Right kidney (tissue), 1 donor: ENCODE results near the gene SPATA2.
A peak's percentile ranks its signal among the peaks of the same experiment; 100 is the strongest.

ENCODE experiments used
- DNase-seq: peaks from one replicate; pipeline ENCODE4 v3.0.0-alpha.2; 2016

SPATA2 gene

DNA sequence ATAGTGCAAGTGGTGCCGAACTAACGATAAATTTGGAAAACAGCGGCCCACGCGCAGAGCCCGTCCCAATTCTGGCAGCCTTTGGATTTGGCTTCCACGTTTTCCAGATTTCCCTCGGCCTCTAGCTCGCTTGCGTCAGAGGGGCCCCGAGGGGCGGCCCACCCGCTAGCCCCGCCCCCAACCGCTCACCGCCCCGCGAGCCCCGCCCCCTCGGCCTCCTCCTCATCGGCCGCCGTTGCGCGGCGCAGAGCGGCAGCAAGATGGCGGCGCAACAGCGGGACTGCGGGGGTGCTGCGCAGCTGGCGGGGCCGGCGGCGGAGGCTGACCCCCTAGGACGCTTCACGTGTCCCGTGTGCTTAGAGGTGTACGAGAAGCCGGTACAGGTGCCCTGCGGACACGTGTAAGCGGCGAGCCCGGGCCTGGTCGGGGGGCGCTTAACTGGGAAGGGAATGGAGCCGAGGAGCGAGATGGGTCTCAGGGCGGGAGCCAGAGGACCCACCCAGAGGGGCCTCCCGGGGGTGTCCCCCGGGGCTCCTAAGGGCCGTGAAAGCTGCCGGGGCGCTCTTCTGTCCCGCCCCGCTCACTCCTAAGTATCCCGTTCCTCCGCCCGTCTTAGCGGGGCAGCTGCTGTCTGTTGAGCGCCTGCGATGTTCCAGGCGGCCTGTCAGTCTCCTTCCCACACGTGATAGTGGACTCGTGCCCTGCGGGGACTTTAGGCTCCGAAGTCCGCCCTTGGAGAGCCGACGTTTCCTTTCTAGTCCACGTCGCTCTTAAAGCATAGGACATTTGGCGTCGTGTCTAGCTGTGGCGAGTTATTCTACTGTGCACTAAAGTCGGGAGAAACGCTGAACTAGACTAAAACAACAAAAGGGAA, 21.1 kb upstream of the SPATA2 start, which contains the start of gene RNF114:
Gene RNF114, plus strand, starts transcription at position 245 of the 874 bp plus-strand sequence. Its CDS starts 16 bp downstream, at position 261.
- DNase-seq = peak; percentile 91

DNA sequence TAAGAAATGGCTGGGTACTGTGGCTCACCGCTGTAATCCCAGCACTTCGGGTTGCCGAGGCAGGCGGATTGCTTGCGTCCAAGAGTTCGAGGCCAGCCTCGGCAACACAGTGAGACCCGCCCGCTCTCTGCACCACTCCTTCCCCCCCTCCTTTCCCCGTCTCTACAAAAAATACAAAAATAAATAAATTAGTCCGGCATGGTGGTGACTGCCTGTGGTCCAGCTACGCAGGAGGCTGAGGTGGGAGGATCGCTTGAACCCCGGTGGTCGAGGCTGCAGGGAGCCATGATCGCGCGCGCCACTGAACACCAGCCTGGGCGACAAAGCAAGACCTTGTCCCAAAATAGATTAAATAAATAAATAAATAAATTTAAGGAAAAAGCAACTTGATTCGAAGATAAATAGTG, 20.4 kb upstream of the SPATA2 start:
- no peak for DNase-seq

DNA sequence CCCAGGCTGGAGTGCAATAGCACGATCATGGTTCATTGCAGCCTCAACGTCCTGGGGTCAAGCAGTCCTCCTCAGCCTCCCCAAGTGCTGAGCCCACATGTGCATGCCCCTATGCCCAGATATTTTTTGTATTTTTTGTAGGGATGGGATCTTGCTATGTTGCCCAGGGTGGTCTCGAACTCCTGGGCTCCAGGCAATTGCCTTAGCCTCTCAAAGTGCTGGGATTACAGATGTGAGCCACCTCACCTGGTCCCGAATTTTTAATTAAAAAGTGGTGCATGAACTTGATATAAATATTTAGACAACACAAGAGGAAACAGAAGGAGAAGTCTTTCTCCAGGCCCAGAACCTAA, 13.8 kb upstream of the SPATA2 start:
- DNase-seq = no peak

DNA sequence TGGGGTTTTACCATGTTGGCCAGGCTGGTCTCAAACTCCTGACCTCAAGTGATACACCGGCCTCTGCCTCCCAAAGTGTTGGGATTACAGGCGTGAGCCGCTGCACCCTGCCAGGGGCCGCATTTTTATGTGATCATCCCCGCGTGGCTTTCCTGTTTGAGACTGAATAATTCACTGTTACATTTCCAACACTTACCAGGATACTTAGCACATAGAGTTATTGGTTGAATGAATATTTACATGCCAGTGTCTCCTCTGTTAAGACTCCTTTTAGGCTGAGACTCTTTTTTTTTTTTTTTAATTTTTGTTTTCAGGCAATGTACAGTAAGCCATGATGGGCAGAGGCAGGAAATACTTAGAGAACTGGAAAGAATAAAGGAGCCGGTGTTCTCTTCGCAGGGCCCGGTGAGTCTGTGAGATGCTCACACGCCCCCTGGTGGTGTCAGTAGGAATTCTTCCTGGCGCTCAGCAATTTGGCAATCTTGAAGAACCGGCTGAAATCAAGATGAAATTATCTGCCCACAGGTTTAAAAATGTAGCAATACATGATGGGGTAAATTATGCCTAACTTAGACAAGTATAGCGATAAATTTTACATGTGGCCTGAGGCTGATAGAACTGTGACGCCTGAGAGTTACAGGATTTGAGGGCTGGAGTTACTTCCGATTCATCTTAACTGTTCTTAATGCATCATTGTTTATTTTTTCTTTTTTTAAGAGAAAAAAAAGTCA, 13.2 kb upstream of the SPATA2 start:
- DNase-seq = peak; percentile 67

DNA sequence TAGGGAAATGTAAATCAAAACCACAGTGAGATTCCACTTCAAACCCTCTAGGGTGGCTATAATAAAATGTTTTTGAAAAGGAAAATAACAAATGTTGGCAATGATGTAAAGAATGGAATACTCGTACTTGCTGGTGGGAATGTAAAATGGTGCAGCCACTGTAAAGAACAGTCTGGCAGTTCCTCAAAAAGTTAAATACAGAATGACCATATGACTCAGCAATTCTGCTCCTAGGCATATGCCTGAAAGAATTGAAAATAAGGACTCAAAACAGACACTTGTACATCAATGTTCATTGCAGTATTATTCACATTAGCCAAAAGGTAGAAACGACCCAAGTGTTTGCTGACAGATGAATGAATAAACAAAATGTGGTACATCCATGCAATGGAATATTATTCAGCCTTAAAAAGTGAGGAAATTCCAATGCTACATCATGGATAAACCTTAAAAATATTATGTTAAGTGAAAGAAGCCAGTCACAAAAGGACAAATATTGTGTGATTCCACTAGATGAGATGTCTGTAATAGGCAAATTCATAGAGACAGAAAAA, 10.6 kb upstream of the SPATA2 start:
- no peak for DNase-seq

DNA sequence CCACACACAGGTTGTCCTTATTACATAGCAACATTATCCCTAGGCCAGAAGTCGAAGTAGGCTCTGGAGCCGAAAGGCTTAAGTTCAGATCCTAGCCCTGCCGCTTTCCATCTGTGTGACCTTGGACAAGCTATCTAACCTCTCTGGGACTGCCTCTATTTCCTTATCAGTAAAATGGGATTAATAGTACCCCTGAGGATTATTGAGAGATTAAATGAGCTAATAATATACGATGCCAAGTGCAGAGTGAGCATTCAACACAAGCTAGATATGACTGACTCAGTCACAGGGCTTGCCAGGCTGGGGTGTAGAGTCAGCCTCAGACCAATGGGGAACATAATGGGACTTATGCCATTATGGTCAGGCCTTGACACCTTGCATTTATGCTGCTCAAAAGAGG, 8.9 kb upstream of the SPATA2 start:
- no peak for DNase-seq

DNA sequence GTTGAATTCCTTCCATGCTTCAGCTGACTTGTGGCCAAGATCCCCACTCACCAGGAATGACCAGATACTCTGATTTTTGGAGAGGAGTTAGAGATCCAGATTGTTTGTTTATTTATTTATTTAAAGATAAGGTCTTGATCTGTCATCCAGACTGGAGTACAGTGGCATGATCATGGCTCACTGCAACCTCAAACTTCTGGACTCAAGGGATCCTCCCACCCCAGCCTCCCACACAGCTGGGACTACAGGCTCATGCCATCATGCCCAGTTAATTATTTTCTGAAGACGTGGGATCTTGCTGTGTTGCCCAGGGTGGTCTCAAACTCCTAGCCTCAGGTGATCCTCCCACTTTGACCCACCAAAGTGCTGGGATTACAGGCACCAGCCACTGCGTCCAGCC, 4.1 kb upstream of the SPATA2 start:
- DNase-seq = no peak

DNA sequence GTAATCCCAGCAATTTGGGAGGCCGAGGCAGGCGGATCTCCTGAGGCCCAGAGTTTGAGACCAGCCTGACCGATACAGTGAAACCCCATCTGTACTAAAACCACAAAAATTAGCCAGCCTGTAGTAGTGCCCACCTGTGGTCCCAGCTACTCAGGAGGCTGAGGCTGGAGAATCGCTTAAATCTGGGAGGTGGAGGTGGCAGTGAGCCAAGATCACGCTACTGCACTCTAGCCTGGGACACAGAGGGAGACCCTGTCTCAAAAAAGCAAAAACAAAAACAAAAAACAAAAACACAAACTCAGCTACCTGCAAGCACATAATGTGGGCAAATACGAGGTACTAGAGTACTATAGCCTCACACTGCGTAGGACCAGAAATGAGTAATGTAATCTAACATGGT, 3.7 kb upstream of the SPATA2 start:
- DNase-seq = no peak

DNA sequence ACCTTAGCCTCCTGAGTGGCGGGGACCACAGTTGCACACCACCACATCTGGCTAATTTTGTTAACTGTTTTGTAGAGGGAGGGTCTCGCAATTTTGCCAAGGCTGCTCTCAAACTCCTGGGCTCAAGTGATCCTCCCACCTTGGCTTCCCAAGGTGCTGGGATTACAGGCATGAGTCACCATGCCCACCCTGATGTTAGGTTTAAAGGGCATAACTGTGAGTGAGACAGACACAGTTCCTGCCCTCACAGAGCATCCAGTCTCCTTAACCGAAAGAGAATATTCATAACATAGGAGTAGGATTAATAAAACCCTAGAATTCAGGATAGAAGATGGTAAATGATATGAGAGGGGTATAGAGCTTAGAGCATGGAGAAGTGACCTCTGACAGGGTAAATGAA, 3.1 kb upstream of the SPATA2 start:
- DNase-seq = no peak

DNA sequence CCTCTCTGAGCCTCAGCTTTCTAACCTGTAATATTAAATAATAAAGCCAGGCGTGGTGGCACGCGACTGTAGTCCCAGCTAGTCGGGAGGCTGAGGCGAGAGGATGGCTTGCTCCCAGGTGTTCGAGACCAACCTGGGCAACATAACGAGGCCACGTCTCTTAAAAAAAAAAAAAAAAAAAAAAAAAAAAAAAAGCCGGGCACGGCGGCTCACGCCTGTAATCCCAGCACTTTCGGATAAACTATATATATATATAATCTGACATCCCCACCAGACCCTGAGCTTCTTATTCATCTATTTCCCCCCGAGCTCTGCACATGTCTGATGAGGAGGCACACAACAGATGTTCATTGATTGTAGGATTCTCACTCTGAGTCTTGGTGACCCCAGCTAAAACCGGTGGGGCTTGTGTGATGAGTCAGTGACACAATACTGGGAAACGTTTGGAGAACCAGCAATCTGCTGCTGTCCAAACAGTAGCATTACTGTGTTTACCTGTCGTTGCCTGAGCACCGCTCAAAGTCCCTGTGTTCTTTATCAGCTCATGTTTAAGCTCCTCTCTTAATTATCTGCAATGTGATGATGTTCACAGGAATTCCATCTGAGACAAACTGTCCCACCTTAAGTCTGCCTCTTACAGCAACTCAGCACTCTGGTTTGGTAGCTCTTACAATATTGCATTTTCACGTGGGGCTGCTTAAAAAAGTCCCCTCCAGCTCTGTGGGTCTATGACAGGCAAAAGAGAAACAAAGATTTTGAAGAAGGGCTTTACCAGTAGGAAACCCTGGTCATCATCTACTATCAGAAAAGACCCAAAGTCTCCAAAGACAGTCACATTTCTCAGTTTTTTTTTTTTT, 1.0 kb upstream of the SPATA2 start:
- peak; percentile 58 for DNase-seq

DNA sequence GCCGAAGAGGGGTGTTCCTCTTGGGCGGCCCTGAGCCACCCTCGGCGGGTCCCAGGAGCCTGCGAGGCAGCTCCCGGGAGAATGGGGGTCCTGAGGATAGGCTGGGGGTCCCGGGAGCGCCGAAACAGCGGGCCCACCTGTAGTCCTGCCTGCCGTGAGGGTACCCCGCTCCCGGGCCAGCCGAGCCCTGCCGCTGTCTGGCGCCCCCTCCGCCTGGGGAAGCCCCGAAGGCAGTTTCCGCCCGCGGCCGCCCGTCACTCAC, 280 bp downstream of the SPATA2 start:
- no peak for DNase-seq

DNA sequence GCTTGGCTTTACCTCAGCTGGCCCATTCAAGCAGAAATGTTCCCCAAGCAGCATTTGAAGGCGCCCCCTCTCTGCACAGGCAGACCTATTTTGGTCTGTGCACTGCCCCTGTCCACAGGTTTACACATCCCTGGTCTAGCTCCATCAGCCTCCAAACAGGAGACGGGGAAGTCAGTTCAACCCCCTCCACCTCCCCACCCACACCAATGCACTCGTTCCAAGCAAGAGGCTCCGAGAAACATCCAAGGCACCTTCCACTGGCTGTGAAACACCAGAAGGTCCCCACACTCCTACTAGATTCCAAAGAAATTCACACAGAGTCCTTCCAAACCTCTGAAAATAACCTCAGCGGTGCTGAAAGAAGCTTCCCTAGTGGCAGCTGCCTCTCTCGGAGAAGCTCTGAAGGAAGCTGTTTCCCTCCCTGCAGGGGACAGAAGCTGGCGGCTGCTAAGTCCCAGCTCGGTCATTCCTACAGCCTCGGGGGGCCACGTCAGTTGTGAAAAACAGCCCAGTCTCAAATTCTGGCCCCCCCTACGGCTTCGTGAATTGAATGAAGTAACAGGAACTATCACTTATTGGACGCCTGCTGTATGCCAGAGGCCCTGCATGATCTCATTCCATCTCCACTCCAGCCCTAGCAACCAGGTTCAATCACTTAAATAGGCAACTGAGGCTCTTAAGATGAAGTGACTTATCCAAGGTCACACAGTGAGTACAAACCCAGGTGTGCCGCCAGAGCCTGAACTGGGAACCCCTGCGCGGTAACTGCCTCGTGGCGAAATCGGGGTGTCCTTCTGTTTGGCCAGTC, 815 bp downstream of the SPATA2 start:
- no peak for DNase-seq

DNA sequence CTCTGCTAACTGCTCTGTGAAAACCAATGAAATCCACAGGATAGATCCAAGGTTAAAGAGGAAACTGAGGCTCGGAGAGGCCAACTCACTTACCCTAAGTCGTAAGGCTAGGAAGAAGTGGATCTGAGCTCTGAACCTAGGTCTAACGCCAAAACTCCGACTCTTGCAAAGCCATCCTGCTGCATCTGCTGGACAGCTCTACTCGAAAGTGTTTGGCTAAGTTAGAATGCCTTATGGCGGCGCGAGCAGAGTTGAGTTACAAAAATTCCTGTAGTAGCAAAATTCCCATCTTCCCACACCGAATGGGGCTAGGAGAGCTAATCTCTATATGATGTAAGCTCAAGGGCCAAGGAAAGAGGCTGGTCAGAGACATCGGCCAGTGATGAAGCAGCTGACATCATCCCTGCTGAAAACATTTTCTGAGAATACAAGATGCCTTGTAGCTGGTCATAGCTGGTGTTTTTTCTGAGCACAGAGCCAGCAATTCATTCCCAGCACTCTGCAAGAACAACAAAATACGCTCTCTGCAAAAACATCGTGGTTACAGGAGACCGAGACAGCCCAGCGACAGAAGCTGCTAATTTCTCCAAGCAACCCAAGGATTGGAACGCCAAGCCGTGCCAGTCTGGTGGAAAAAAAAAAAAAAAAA, 1.8 kb downstream of the SPATA2 start:
- no peak for DNase-seq

DNA sequence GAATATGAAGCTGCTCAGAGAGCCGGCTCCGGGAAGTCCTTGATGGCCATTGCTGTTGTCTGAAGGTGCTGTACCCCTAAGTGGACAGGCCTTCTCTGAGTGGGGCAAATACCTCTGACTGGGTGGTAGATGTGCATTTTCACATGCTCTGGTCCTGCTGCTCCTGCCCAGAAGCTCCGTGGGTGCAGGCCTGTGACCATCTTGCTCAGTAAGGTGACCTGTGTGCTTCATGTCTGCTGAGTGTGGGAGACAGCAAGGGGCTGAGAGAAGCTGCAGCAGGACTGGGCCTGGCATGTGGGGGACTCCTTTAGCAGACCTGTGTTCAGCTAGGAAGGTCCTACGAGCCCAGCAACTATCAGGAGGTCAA, 5.0 kb downstream of the SPATA2 start:
- DNase-seq = no peak

DNA sequence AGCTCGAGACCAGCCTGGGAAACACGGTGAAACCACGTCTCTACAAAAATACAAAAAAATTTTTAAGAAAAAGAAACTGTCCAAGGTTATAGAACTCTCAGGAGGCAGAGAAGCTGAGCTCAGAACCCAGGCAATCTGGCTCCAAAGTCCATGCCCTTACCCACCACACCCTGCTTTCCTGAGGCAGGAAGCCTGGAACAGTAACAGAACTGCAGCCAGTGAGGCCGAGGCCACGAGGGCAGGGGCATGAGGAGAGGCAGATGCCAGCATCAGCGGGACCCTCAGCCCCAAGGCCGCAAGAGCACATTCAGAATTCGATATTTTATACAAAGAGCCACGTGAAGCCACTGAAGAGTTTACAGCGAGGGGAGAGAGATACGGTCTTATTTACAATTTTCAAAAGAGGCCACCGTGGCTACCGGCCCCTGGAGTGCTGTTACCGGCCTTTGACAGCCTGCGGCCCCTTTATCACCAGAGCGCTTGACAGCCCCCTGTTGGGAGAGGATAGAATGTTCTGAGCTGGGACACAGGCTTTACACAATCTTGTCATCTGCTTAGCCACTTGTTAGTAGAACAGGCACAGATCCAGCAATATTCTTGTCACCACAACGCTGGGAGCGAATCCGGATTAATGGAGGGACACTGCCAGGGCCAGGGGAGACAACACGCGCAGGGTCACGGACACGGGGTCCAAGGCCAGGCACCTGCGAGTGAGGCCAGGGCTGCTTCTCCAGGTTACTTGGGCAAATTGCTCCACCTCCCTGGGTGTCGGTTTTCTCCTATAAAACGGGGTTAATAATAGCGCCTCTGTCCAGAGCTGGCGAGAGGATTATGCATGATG, 5.6 kb downstream of the SPATA2 start:
- DNase-seq = no peak

DNA sequence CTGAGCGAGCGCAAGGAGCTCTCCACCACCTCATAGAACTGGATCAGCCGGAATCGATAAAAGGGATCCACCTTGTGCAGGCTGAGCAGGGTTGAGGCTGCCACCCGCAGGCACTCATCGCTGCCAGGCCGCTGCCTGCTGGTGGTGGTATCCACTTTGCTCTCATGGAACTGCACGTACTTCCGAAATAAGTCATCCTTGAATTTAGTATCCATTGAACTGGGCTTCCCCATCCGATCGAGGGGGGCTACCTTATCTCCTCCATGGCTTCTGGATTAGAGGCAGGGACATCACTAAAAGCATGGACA, 7.1 kb downstream of the SPATA2 start:
- no peak for DNase-seq

DNA sequence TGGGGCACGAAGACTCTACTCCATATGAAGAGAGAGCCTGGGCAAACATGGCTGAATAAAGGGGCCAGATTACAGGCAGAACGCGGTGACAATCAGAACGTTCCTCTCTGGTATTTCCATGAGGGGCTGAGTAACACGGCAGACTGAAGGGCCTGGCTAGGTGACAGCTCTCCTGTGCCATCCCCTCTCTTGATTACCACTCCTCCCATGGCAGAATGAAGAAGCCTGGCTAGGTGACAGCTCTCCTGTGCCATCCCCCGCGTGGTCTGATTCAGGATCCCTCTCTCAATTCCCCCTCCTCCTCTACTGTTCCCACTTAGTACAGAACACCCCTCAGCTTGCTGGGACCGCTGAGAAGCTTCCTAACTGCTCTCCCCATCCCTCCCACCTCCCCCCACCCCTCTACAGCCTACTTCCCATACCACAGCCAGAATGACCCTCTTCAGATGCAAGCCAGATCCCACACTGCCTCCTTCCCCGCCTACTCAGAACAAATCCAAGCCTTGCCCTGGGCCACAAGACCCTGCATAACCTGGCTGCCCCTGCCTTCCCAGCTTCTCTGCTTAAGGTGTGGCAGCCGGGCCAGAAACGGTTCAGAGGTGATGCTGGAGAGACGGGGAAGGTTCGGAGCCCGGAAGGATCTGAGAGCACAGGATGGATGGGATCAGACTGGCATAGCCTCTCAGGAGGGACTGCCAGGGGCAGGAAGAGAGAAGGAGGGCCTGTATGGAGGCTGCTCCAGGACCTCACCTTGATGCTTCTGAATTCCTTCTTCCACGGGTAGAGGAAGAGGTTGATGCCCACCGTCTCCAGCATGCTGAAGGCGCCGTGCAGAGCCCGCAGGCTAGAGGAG, 7.7 kb downstream of the SPATA2 start:
- no peak for DNase-seq

DNA sequence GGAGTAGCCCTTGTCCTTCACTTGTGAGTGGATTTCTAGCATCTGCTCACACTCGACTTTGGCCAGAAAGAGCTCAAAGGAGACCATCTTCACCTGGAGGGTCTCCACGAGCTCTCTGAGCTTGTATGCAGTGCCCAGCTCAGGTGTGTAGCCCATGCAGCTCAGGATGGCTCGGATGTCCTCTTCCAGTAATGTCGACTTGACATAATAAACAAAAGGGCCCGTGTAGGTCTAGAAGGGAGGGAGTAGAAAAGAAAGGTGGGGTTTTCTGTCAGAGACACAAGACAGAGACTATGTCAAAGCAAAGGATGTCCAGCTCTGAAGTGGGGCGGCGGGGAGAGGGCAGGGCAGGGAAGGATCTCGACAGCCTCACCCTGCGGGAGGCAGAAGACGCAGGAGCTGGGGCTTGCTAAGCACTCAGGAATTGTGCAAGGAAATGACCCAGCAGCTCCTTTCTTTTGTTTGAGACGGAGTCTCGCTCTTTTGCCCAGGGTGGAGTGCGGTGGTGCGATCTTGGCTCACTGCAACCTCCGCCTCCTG, 8.6 kb downstream of the SPATA2 start:
- DNase-seq = no peak

DNA sequence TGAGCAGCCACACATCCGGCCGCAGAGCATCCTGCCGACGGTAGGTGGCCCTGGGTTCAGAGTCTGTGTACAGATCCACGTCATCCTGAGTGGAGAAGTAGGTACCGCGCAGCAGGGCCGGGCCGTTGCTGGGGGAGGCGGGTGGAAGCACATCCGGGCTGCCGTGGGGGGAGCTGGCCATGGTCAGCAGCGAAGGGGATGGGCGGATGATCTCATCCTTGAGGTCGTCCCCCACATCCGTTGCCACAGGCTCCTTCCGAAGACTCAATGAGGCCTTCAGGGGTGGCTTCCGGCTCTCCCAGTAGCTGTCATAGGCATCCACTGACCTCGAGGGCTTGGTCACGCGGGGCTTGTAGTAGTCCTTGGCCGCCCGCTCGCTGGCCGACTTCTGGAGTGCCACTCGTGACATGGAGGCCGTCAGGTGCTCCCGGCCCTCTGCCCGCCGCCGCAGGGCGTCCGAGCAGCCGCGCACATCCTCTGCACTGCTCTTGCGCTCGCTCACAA, 9.2 kb downstream of the SPATA2 start:
- no peak for DNase-seq
